ENCODE data around the gene BCDIN3D.

- TF ChIP-seq TCF3 (IDR thresholded peaks at IDR 0.05; ENCODE audit: borderline replicate concordance, insufficient read depth, low read depth, low read length) = no peak
- no peak for TF ChIP-seq NBN (IDR thresholded peaks at IDR 0.05)
- TF ChIP-seq CTCF (IDR thresholded peaks at IDR 0.05 in 2 of 3, conservative IDR thresholded peaks at IDR 0.05 in 1 of 3; ENCODE audit: control insufficient read depth in 2 of 3, extremely low read depth in 1 of 3, insufficient read depth in 1 of 3, low read depth in 3 of 3, low read length in 3 of 3) = no peak
- TF ChIP-seq ZNF622 (IDR thresholded peaks at IDR 0.05) = no peak
- TF ChIP-seq EED (IDR thresholded peaks at IDR 0.05; ENCODE audit: low read depth) = no peak
- no peak for TF ChIP-seq PAX8 (IDR thresholded peaks at IDR 0.05)
- TF ChIP-seq POLR2A (IDR thresholded peaks at IDR 0.05; ENCODE audit: low read depth, low read length) = no peak
- TF ChIP-seq EGR1 (IDR thresholded peaks at IDR 0.05; ENCODE audit: borderline replicate concordance in 1 of 2, low read depth in 2 of 2, low read length in 2 of 2) = no peak
- TF ChIP-seq HDAC6 (IDR thresholded peaks at IDR 0.05; ENCODE audit: unreplicated experiment) = no peak
- no peak for TF ChIP-seq MXI1 (IDR thresholded peaks at IDR 0.05; ENCODE audit: low read depth, low read length)
- TF ChIP-seq JUND (IDR thresholded peaks at IDR 0.05; ENCODE audit: low read depth, low read length) = no peak
Measured at GRCh38 chr12:49863946-49864797, 21.3 kb upstream of the BCDIN3D start.
